GM23338 (cell line): ENCODE data around the gene ROBO1. TPM values are rescaled to one million over a fixed set of nuclear protein-coding genes. Genes with fewer than 3 reads are reported as not detected.

Experiments
- ATAC-seq: fragments of 200-7000 bp; cut with Tn5 transposase; 3 replicates; pipeline ENCODE4 v1.9.1; 2020
- DNase-seq: peaks from one replicate; pipeline ENCODE4 v3.0.0-alpha.2; 2015; ENCODE audit warnings: low spot score
- H2AFZ ChIP-seq: fragments of 200-600 bp; sonication (generic); 2 replicates; pipeline ENCODE4 v1.8.0; 2016; ENCODE audit warnings: antibody characterized with exemption, mild to moderate bottlenecking, moderate library complexity
- H3F3A ChIP-seq: fragments of 200-600 bp; sonication (generic); replicated peaks from 2 replicates; pipeline ENCODE4 v1.8.0; 2017; ENCODE audit warnings: antibody characterized with exemption, mixed run types, low read depth
- H3K27ac ChIP-seq: fragments of 200-600 bp; sonication (generic); 2 replicates; pipeline ENCODE4 v1.6.1; 2016; ENCODE audit warnings: low read depth
- H3K27me3 ChIP-seq: fragments of 200-600 bp; sonication (generic); 2 replicates; pipeline ENCODE4 v1.8.0; 2016; ENCODE audit warnings: mild to moderate bottlenecking, mixed run types, moderate library complexity; ENCODE audit not compliant: insufficient read depth
- H3K36me3 ChIP-seq: fragments of 200-600 bp; sonication (generic); 2 replicates; pipeline ENCODE4 v1.8.0; 2016; ENCODE audit warnings: mild to moderate bottlenecking; ENCODE audit not compliant: insufficient read depth
- H3K4me1 ChIP-seq: fragments of 200-600 bp; sonication (generic); 2 replicates; pipeline ENCODE4 v1.8.0; 2016; ENCODE audit warnings: mild to moderate bottlenecking, moderate library complexity; ENCODE audit not compliant: insufficient read depth
- H3K4me2 ChIP-seq: fragments of 200-600 bp; sonication (generic); 2 replicates; pipeline ENCODE4 v1.7.1; 2017; ENCODE audit warnings: mixed run types
- H3K4me3 ChIP-seq: fragments of 200-600 bp; sonication (generic); 2 replicates; pipeline ENCODE4 v1.6.1; 2016; ENCODE audit warnings: mixed run types
- H3K79me2 ChIP-seq: fragments of 200-600 bp; sonication (generic); replicated peaks from 2 replicates; pipeline ENCODE4 v1.8.0; 2017; ENCODE audit warnings: mild to moderate bottlenecking; ENCODE audit not compliant: insufficient read depth
- H3K9me2 ChIP-seq: fragments of 200-600 bp; sonication (generic); 2 replicates; pipeline ENCODE4 v1.8.0; 2017; ENCODE audit not compliant: insufficient read depth
- H4K20me1 ChIP-seq: fragments of 200-600 bp; sonication (generic); replicated peaks from 2 replicates; pipeline ENCODE4 v1.8.0; 2017; ENCODE audit warnings: mild to moderate bottlenecking; ENCODE audit not compliant: insufficient read depth
- H3K27ac Mint-ChIP-seq: 2 replicates; pipeline ENCODE4 v1.8.0; 2020; ENCODE audit warnings: inconsistent platforms, mild to moderate bottlenecking, moderate library complexity, mixed read lengths
- H3K27me3 Mint-ChIP-seq: 3 replicates; pipeline ENCODE4 v1.8.0; 2022; ENCODE audit warnings: low read depth, mild to moderate bottlenecking, moderate library complexity, mixed read lengths, inconsistent platforms; ENCODE audit not compliant: insufficient read depth, poor library complexity
- H3K36me3 Mint-ChIP-seq: 3 replicates; pipeline ENCODE4 v1.8.0; 2021; ENCODE audit warnings: low read depth, mild to moderate bottlenecking, inconsistent platforms, moderate library complexity, mixed read lengths
- H3K4me1 Mint-ChIP-seq: 3 replicates; pipeline ENCODE4 v1.8.0; 2020; ENCODE audit warnings: mild to moderate bottlenecking, inconsistent platforms, mixed read lengths
- H3K4me3 Mint-ChIP-seq: 3 replicates; pipeline ENCODE4 v1.8.0; 2021; ENCODE audit warnings: moderate library complexity, mild to moderate bottlenecking, inconsistent platforms, mixed read lengths
- H3K9me3 Mint-ChIP-seq: 3 replicates; pipeline ENCODE4 v1.8.0; 2020; ENCODE audit warnings: moderate library complexity, mild to moderate bottlenecking, inconsistent platforms, mixed read lengths
- CREB1 ChIP-seq: fragments of 250-450 bp; sonication (Bioruptor Pico); IDR thresholded peaks from 2 replicates; pipeline ENCODE4 v1.5.0; 2020; ENCODE audit warnings: low read depth, mild to moderate bottlenecking, moderate library complexity
- JUNB ChIP-seq: IDR thresholded peaks from one replicate; pipeline ENCODE4 v1.6.1; 2016; ENCODE audit warnings: antibody characterized with exemption; ENCODE audit not compliant: unreplicated experiment
- REST ChIP-seq: IDR thresholded peaks from one replicate; pipeline ENCODE4 v1.6.1; 2018; ENCODE audit warnings: antibody characterized with exemption; ENCODE audit not compliant: unreplicated experiment
- ZNF114 ChIP-seq: fragments of 250-450 bp; sonication (Bioruptor Pico); IDR thresholded peaks from 2 replicates; pipeline ENCODE4 v1.5.0; 2020; ENCODE audit warnings: mild to moderate bottlenecking, moderate library complexity
- ZNF331 ChIP-seq: fragments of 250-450 bp; sonication (Bioruptor Pico); IDR thresholded peaks from 2 replicates; pipeline ENCODE4 v1.5.0; 2020; ENCODE audit warnings: low read depth, mild to moderate bottlenecking, moderate library complexity
- ZNF462 ChIP-seq: fragments of 250-450 bp; sonication (Bioruptor Pico); IDR thresholded peaks from 2 replicates; pipeline ENCODE4 v1.5.0; 2020; ENCODE audit warnings: mild to moderate bottlenecking, moderate library complexity
- polyA plus RNA-seq: library from polyadenylated mRNA; unstranded; fragments of >200 nt; fragmentation: Nextera tagmentation; extraction: Ambion mirVana; gene quantifications from 2 replicates; pipeline ENCODE4 v1.2.1, GENCODE V29; 2016
- total RNA-seq: library from RNA; depleted of rRNA; stranded (reverse); fragments of >200 nt; shearing (Covaris generic); gene quantifications from 2 replicates; pipeline ENCODE4 v1.2.3, GENCODE V29; 2014

The ROBO1 gene
- total and polyA plus RNA-seq, 2 experiments from 2014 or later = 19.2 to 78.3 TPM

GRCh38 chr3:79661896-79662295 is 105.9 kb downstream of the ROBO1 start (continued):
- TF ChIP-seq ZNF462 (CRISPR knock-in tag) = no peak

- Mint-ChIP-seq H3K36me3 (no peaks in the 10 kb centered on the region), H3K9me3 (no peaks in the 10 kb centered on the region), H3K27me3 (no peaks in the 10 kb centered on the region), H3K4me1 (0 out of 3 replicates have a peak, but pooled peaks cover 2% of the 10 kb centered on the region), H3K27ac (no peak overlapping the region), H3K4me3 (no peak overlapping the region)
- ATAC-seq = no peak
- no peak overlapping the region for H3K27ac ChIP-seq
- no peak for DNase-seq
- no peaks in the 10 kb centered on the region for H3K27me3 ChIP-seq
- H2AFZ ChIP-seq = no peak overlapping the region
- no peaks in the 10 kb centered on the region for H4K20me1 ChIP-seq
- H3K4me2 ChIP-seq = no peak overlapping the region
- no peaks in the 10 kb centered on the region for H3F3A ChIP-seq
- no peaks in the 10 kb centered on the region for H3K36me3 ChIP-seq
- no peaks in the 10 kb centered on the region for H3K9me2 ChIP-seq
- no peak overlapping the region for H3K4me3 ChIP-seq
- H3K4me1 ChIP-seq = no peaks in the 10 kb centered on the region
- no peaks in the 10 kb centered on the region for H3K79me2 ChIP-seq
- TF ChIP-seq REST = no peak
- no peak for TF ChIP-seq ZNF331 (CRISPR knock-in tag)
- TF ChIP-seq JUNB = no peak
- TF ChIP-seq CREB1 (CRISPR knock-in tag) = no peak
- no peak for TF ChIP-seq ZNF114
- no peak for TF ChIP-seq ZNF462 (CRISPR knock-in tag)
Measured at GRCh38 chr3:79657076-79657475, 110.7 kb downstream of the ROBO1 start.
